AG08395 (cell line): Measurements from ENCODE around the gene NT5C2.
A peak's percentile ranks its signal among the peaks of the same experiment; 100 is the strongest.

ENCODE experiments used
- DNase-seq: peaks from one replicate; pipeline ENCODE4 v3.0.0; 2012; ENCODE audit warnings: mixed read lengths, low spot score

Gene NT5C2

DNA sequence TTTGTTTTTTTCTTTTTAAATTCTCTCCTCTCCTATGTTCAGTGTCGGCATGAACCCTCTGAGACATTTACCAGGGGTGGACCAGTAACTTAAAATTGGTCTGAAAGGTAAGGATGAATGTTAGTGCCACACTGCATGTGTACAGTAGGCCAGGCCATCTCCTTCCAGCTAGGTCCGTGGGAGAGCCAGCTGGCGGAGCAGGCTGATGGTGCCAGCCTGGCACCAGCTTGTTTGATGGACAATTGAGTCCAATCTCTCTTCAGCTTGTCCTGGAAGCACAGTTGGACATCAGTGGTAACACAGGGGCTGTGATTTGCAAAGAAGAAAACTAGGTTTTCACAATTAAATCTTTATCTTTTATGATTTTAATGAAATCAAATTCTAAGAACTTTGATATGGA is 138.5 kb downstream of the NT5C2 start:
- no peak for DNase-seq

DNA sequence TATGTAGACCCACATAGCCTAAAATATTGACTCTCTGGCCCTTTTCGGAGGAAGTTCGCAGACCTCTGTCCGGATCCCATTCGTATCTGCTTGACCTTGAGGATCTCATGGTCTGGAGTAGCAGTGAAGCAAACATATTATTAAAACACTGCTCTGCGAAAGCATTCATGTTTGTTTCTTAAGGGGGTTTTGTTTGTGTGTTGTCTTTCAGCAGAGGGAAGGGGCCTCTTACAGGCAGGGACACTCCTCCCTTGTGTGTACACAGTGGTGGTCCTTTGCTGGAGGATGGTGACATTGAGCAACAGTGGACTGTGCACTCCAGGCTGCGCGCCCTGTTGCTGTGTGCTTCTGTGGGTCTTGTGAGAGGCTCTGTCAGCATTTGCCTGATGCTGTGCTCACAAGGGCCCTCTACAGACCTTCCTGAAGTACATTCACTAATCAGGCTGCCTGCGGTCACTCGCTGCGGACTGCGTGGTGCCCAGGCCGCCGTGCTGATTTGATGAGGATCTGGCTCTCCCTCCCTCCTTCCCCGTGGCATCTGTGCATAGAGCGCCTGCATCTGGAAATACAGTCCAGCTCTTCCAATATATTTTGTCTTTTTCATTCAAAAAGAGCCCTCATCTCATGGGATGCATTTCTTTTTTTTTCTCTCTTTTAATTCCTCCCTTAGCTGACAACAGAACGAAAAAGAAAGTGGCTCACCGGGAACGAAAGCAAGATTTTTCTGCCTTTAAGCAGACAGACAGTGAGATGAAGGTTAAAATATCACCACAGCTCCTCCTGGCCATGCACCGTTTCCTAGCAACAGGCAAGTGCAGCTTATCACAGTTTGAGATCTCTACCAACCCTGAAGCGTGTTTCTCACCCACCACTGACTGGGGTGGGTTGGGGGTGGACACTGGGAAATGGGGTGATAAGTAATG is 139.2 kb downstream of the NT5C2 start:
- peak; percentile 77 for DNase-seq

DNA sequence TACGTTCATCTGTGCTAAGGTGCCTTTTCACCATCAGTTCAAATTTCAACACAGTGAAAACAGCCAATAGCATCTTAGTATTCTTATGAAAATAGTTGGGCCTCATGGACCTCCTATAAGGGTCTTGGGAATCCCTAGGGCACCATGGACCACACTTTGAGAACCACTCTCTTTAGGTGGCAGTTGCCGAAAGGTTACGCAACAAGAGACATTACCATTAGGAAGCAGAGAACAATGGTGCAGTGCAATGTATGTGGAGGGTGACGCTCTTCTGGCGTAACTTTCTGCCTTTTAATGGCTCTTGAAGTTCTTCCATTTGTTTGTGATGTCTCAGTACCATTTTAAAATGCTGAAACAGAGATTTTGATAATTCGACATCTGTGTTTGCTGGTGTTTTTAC is 143.8 kb downstream of the NT5C2 start:
- DNase-seq = no peak

DNA sequence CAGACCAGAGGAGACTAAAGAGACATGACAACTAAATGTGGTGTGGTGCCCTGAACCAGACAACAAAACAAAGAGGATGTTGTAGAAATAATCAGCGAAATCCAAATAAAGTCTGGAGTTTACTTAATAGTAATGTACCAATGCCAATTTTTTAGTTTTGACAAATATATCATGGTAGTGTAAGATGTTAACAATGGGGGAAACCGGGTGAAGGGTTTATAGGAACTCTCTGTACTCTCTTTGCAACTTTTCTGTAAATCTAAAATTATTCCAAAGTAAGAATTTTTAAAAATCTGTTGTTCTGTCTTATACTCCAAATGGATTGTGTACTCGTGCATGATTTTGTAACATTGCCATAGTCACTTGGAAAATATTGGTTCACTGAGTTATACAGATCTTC is 145.7 kb downstream of the NT5C2 start:
- no peak for DNase-seq

DNA sequence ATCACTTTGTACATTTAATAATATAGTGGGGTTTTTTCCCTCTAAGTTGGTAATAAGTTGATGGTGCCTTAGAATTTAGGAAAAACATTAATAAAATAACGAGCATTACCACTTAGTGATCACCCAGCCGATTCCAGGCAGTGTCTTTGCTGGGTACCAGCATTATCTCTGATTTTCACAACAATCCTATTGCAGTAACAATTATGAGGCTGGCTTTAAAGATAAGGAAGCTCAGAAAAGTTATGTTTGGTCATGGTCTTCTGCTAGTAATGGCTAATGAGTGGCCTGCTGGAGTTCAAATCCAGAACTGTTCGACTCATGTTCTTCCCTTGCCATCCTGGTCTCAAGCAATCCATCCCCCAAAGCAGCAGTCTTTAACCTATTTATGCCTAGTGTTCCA is 147.1 kb downstream of the NT5C2 start:
- DNase-seq = no peak

DNA sequence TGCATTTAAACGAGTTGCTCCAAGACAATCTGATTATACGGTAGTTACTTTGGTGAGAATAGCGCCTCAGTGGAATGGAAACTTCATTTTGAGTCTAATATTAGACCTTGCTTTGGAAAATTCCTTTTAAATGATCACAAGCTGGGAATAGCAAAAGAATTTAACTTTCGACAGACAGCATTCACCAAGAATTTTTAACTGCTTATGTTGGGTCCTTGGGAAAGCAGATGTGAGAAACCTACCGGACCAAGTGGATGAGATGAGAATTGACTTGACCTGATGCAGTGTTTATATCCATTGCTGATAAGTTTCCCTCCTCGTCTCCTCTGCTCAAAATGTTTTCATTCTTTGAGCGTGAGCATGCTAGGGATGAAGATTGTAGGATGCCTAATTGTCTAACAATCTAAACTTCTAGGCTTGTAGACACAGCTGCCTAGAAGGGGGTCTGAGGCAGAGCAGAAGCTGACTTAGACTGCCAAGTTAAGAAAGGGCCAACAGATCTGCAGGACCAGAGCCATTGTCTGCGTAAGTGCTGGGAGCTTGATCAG is 148.1 kb downstream of the NT5C2 start:
- peak; percentile 63 for DNase-seq

DNA sequence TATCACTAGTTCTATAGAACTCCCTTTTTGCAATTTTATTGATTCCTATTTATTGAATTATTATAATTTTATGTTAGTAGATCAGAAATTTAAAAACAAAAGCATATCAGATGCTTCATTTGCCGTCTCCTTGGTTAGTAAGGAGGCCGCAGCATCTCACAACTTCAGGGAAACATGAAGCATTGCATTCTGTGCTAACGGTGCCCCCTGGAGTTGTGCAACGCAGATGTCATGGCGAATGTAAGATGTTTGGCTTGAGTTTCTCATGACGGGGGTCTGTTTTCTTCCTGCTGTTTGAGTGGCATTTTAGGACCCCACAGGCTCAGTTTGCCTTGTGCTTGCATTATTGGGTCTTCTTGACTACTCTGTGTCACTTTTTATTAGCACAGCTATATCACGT is 150.2 kb downstream of the NT5C2 start:
- no peak for DNase-seq

DNA sequence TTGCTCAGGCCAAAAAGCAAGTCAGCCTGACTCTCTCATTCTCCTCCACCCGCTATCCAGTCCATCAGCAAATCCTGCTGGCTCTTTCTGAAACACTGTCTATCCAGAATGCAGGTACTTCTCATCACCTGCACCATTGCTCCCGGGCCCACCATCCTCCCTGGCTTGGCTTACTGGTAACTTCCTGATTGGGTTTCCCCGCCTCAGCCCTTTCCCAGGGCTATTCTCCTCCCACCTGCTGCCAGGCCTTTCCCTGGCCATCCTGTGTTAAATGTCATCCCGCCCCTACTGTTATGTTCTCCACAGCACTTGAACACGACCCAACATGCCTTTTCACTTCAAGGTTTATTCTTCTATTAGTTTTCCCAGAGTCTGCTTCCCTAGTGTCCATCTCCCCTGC is 150.9 kb downstream of the NT5C2 start:
- no peak for DNase-seq

DNA sequence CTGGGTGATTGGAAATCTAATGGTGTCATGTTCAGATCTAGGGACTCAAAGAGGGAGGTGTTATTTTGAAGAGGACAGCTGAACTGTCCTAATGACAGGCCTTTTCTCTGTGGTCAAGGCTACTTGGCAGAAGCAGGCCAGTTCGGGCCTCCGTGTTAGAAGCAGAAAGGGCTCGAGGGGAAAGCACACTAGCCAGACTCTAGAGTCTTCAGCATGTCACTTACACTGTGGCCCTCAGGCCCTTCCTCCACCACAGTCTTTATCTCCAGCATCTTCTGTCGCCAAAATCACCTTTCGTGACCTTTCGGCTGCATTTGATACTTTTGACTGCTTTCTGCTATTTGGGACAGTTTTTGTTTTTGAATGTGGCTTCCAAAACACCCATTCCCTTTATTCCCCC is 151.7 kb downstream of the NT5C2 start:
- DNase-seq = no peak

DNA sequence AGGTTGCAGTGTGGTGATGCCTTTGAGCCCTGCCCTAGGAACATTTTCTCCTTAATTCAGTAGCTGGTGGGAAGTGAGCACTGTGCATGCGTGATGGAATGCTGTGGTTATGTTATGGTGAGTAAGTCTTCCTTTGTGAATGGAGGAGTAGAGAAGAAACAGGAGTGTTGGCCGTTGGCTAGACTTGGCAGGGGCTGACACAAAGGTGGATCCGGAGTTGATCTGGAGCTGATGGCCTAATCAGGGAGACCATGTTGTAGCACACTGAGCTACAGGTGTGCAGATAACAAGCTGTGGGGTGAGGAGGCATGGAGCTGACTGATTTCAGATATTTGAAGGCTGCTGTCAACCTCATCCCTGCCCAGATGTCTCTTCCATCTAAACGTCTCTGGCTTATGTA is 152.7 kb downstream of the NT5C2 start:
- DNase-seq = peak; percentile 70

DNA sequence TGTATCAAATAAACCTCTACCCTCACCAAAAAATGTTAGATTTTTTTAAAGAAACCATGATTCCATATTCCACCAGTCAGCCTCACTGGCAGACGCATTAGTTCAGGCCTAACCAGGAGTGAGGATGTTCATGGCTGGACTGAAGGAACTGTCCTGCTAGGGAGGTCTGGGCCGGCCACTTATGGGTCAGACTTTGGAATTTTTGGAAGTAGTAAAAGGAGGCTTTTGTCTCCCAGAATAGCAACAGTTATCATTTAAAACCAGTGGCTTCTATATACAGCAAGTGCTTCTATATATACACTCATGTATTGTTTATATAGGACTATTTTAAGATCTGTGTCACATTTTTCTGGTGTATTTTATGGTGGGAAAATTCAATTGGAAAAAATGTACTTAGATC is 154.5 kb downstream of the NT5C2 start:
- DNase-seq = no peak
